ENCODE measurements around the gene PRRT3.

Gene PRRT3

DNA sequence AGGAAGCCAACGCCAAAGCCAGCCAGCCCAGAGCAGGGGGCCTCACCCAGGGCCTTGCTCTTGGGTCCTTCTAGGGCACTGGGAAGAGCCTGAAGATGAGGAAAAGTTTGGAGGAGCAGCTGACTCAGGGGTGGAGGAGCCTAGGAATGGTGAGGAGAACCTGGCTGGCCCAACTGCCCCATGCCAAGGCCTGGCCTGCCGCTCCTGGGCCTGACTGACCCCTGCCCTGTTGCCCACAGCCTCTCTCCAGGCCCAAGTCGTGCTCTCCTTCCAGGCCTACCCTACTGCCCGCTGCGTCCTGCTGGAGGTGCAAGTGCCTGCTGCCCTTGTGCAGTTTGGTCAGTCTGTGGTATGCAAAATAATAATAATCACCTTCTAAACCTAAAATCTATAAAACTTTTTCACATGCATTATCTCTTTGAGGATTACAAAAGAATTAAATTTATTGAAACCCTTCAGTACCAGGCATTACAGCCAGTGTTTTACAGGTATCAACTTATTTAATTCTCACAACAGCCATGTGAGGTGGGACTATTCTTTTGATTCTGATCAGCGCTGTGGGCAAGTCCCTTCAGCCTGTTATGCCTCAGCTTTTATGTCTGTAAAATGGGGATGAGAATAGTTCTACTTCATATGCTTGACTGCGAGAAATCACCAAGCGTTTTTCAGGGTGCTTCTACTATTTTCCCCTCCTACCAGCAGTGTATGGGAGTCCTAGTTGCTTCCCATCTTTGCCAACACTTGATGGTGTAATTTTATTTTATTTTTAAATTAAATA lies 33.8 kb downstream of the PRRT3 start:
- no peak overlapping the region for H3K27ac Mint-ChIP-seq
- no peak overlapping the region for H3K4me3 Mint-ChIP-seq
- peaks cover 5 to 6% of the 10 kb centered on the region in 2 donors for H3K4me1 Mint-ChIP-seq (ENCODE audit: low read depth in 2 of 2)
- no peaks in the 10 kb centered on the region for H3K36me3 Mint-ChIP-seq (ENCODE audit: insufficient read depth)
- H3K9me3 Mint-ChIP-seq: no peaks in the 10 kb centered on the region
- H3K27me3 Mint-ChIP-seq: peaks cover 11 to 13% of the 10 kb centered on the region in 2 donors
- DNase-seq (no peak), ATAC-seq (replicated peaks) (no peak)

DNA sequence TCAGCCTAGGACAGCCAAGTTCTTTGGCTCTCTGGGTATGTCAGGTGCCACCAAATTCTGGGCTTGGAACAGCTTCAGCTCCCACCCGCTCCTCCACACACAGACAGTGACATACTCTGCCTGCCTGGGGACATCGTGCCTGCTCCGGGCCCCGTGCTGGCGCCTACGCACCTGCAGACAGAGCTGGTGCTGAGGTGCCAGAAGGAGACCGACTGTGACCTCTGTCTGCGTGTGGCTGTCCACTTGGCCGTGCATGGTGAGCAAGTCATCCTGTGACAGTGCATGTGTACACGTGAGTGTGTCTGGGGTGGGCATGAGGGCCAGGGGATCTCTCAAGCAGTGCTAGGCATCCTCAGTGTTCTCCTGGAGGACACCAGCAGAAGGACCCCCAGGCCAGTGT lies 34.4 kb downstream of the PRRT3 start:
- DNase-seq: no peak
- no peaks in the 10 kb centered on the region for H3K36me3 Mint-ChIP-seq (ENCODE audit: insufficient read depth)
- no peak for ATAC-seq (replicated peaks)
- H3K4me3 Mint-ChIP-seq: no peak overlapping the region
- H3K9me3 Mint-ChIP-seq: no peaks in the 10 kb centered on the region
- H3K27ac Mint-ChIP-seq: no peak overlapping the region
- H3K4me1 Mint-ChIP-seq (ENCODE audit: low read depth in 2 of 2): peaks cover 5 to 6% of the 10 kb centered on the region in 2 donors
- H3K27me3 Mint-ChIP-seq: peaks cover 7 to 8% of the 10 kb centered on the region in 2 donors

DNA sequence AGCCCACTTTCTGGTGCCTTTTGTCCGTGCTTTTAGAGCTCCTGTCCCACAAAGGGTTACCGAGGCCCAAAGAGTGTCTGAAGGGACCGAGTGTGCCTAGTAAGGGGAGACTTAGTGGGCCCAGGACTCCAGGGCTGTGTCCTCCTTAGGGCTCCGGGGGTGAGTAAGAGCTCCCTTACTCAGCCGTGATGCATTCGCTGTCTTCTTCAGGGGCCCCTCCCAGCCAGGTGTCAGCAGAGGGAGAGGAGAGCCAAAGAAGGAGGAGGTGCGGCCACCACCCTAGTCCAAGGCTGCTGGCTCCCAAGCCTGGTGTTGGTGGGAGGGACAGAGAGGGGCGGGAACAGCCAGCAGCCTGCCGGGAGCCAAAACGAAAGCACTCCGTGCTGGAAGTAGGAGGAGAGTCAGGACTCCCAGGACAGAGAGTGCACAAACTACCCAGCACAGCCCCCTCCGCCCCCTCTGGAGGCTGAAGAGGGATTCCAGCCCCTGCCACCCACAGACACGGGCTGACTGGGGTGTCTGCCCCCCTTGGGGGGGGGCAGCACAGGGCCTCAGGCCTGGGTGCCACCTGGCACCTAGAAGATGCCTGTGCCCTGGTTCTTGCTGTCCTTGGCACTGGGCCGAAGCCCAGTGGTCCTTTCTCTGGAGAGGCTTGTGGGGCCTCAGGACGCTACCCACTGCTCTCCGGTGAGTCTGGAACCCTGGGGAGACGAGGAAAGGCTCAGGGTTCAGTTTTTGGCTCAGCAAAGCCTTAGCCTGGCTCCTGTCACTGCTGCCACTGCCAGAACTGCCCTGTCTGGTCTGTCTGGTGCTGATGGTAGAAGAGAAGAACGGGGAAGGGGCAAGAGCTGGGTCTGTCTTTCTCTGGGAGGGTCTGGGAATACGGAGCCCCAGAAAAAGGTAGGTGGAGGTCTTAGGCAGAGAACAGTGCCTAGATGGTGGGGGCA lies 35.2 kb downstream of the PRRT3 start, which contains the start of gene IL17RC:
Gene IL17RC, plus strand, starts transcription at position 365 of the 947 bp plus-strand sequence. Its CDS starts 218 bp downstream, at position 583.
- Mint-ChIP-seq H3K27ac (no peak within 1 kb of the TSS), H3K4me3 (peak within 1 kb of the TSS; percentile 73 to 77), H3K4me1 (ENCODE audit: low read depth in 2 of 2) (peaks cover 9 to 13% of the 10 kb centered on the region in 2 donors), H3K36me3 (ENCODE audit: insufficient read depth) (peaks cover 3% of the 10 kb centered on the region), H3K27me3 (no peaks in the 10 kb centered on the region), H3K9me3 (no peaks in the 10 kb centered on the region)
- no peak for DNase-seq
- no peak for ATAC-seq (replicated peaks)

DNA sequence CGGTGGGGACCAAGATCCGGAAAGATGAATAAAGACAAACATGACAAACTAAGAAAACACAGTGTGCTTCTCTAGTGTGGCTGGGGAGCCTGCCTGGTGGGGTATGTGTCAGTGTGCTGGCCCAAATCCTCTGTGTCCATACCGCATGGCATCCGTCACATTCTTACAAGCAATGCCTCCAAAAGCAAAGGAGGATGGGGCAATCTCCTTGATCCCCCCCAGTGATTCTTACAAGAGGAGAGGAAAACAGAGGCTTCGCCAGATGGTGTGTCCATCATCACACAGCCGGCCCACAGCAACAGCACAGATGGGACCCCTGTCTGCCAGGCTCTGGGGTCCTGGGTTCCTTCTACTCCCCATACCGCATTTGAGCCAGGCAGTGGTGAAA lies 35.9 kb downstream of the PRRT3 start:
- Mint-ChIP-seq H3K36me3 (ENCODE audit: insufficient read depth) (peaks cover 3% of the 10 kb centered on the region), H3K4me1 (ENCODE audit: low read depth in 2 of 2) (peaks cover 9 to 18% of the 10 kb centered on the region in 2 donors), H3K4me3 (peak overlapping the region; percentile 73 to 77), H3K27ac (no peak overlapping the region), H3K27me3 (no peaks in the 10 kb centered on the region), H3K9me3 (no peaks in the 10 kb centered on the region)
- ATAC-seq (replicated peaks): no peak
- no peak for DNase-seq

DNA sequence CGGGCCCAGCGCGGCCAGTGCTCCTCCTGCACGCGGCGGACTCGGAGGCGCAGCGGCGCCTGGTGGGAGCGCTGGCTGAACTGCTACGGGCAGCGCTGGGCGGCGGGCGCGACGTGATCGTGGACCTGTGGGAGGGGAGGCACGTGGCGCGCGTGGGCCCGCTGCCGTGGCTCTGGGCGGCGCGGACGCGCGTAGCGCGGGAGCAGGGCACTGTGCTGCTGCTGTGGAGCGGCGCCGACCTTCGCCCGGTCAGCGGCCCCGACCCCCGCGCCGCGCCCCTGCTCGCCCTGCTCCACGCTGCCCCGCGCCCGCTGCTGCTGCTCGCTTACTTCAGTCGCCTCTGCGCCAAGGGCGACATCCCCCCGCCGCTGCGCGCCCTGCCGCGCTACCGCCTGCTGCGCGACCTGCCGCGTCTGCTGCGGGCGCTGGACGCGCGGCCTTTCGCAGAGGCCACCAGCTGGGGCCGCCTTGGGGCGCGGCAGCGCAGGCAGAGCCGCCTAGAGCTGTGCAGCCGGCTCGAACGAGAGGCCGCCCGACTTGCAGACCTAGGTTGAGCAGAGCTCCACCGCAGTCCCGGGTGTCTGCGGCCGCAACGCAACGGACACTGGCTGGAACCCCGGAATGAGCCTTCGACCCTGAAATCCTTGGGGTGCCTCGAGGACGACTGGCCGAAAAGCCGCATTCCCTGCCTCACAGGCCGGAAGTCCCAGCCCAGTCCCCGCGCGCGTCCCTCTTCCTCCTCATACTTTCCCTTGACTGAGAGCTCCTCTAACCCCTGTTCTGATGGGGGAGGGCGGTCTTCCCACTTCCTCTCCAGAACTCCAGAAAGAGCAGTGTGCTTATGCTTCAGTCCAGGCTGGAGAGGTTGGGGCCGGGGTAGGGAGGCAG lies 36.7 kb downstream of the PRRT3 start:
- no peak for DNase-seq
- H3K9me3 Mint-ChIP-seq: no peaks in the 10 kb centered on the region
- peaks cover 3% of the 10 kb centered on the region for H3K36me3 Mint-ChIP-seq (ENCODE audit: insufficient read depth)
- H3K4me1 Mint-ChIP-seq (ENCODE audit: low read depth in 2 of 2): peaks cover 9 to 20% of the 10 kb centered on the region in 2 donors
- no peak overlapping the region for H3K27ac Mint-ChIP-seq
- ATAC-seq (replicated peaks): peak; percentile 50
- H3K27me3 Mint-ChIP-seq: no peaks in the 10 kb centered on the region
- peak overlapping the region; percentile 73 to 77 for H3K4me3 Mint-ChIP-seq

DNA sequence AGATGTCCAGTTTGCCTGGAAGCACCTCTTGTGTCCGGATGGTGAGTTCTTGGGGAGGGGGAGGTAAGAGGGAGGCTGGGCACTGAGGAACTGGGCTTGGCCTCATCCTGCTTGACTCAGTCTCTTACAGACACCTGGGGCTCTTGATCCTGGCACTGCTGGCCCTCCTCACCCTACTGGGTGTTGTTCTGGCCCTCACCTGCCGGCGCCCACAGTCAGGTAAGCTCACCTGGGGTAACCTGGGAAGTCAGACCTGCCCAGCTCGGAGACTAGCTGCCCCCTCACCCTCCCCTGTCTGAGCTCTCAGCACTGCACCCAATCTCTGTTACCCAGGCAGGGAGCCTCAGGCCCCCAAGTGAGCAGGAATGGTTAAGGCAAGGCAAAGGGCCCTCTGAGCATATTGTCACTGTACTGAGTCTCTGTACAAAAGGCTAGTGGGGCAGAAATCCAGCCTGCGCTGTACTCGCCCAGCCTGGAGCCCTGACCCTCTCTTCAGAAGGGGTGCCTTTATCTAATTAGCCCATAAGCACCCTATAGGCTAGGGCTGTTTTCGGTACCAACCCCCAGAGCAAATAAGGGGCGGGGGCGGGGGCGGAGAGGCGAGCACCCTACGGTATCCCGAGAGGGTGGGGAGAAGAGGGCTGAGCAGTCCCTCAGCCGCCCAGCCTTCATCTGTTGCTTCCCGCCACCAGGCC lies 37.5 kb downstream of the PRRT3 start:
- Mint-ChIP-seq H3K4me3 (peak overlapping the region; percentile 73 to 77), H3K27me3 (no peaks in the 10 kb centered on the region), H3K27ac (no peak overlapping the region), H3K4me1 (ENCODE audit: low read depth in 2 of 2) (peaks cover 9 to 20% of the 10 kb centered on the region in 2 donors), H3K9me3 (no peaks in the 10 kb centered on the region), H3K36me3 (ENCODE audit: insufficient read depth) (peaks cover 3% of the 10 kb centered on the region)
- DNase-seq (no peak), ATAC-seq (replicated peaks) (no peak)

DNA sequence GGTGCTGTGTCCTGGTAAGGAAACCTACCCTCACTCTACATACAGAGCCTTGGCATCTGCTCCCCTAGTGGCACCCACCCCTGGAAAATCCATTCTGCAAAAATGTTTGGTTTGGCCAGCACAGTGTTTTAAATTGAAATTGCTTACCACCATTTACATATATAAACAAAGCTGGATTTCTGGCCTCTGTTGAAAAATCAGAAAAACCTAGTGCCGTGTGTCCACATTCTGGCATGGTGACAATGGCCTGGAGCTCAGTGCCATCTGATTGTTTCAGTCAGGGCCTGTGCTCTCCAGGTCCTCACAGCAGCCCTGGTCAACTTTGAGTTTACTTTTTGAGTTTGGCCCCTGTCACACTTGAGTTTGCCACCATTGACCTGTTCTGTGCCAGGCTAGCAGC lies 38.2 kb downstream of the PRRT3 start:
- H3K4me1 Mint-ChIP-seq (ENCODE audit: low read depth in 2 of 2): peaks cover 9 to 20% of the 10 kb centered on the region in 2 donors
- DNase-seq (no peak), ATAC-seq (replicated peaks) (no peak)
- no peaks in the 10 kb centered on the region for H3K9me3 Mint-ChIP-seq
- peaks cover 3% of the 10 kb centered on the region for H3K36me3 Mint-ChIP-seq (ENCODE audit: insufficient read depth)
- no peak overlapping the region for H3K27ac Mint-ChIP-seq
- no peaks in the 10 kb centered on the region for H3K27me3 Mint-ChIP-seq
- no peak overlapping the region for H3K4me3 Mint-ChIP-seq

DNA sequence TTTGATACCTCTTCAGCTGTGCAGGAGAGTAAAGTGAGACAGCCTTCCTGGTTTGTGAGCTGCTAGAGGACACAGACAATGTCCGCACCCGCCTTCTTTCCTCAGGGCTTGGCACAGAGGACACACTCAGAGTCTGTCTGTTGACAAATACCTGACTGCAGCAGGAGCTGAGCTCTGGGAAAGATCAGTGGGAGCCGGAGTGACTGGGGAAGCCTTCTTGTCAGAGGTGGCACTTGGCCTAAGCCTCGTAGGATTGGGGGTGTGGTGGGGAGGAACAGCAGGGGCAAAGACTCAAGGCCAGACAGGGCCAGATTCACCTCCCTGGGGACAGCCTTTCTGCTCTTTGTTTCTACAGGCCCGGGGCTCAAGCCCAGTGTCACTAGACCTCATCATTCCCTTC lies 38.6 kb downstream of the PRRT3 start:
- Mint-ChIP-seq H3K36me3 (ENCODE audit: insufficient read depth) (peaks cover 3% of the 10 kb centered on the region), H3K9me3 (no peaks in the 10 kb centered on the region), H3K27me3 (no peaks in the 10 kb centered on the region), H3K4me1 (ENCODE audit: low read depth in 2 of 2) (peaks cover 9 to 20% of the 10 kb centered on the region in 2 donors), H3K4me3 (no peak overlapping the region), H3K27ac (no peak overlapping the region)
- ATAC-seq (replicated peaks): no peak
- DNase-seq: no peak

DNA sequence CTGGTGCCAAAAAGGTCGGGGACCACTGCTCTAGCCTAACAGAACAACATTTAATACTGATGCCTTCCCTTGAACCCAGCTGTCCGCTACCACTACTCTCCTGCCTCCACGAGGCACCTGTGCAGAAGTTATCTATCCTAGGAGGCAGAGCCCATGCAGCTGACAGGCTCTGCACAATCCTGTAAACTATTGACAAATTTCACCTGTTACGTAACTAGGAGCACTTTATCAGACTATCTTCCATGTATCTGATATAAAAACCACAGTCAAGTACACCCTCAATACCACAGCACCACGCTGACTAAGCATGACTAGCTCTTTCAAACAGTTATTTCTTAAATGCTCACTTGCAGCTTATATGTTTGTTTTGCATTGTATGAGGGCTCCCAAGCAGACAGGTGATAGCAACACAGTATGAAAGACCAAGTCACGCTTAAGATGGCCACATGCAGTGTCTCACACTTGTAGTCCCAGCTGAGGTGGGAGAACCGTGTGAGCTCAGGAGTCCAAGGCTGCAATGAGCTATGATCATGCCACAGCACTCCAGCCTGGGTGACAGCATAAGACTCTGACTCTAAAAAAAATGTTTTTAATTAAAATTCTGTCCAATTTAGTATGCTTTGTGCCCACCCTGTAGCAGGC lies 39.8 kb downstream of the PRRT3 start:
- peak overlapping the region in 1 of 2 donors; percentile 66 for H3K27ac Mint-ChIP-seq
- peaks cover 9 to 20% of the 10 kb centered on the region in 2 donors for H3K4me1 Mint-ChIP-seq (ENCODE audit: low read depth in 2 of 2)
- H3K36me3 Mint-ChIP-seq (ENCODE audit: insufficient read depth): peaks cover 6% of the 10 kb centered on the region
- H3K27me3 Mint-ChIP-seq: no peaks in the 10 kb centered on the region
- H3K4me3 Mint-ChIP-seq: peak overlapping the region in 1 of 2 donors; percentile 36
- H3K9me3 Mint-ChIP-seq: no peaks in the 10 kb centered on the region
- ATAC-seq (replicated peaks) (peak; percentile 63), DNase-seq (no peak)

DNA sequence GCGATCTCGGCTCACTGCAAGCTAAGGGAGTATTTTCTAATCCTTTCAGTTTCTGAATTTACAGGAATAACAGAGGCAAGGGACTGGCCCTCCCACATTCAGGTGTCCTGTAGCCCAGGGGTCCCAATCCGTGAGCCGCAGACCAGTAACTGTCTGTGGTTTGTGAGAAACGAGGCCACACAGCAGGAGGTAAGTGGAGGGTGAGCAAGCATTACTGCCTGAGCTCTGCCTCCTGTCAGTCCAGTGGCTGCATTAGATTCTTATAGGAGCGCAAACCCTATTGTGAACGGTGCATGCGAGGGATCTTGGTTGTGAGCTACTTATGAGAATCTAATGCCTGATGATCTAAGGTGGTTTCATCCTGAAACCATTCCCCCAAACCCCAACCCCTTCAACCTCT lies 40.3 kb downstream of the PRRT3 start:
- peaks cover 6% of the 10 kb centered on the region for H3K36me3 Mint-ChIP-seq (ENCODE audit: insufficient read depth)
- ATAC-seq (replicated peaks): no peak
- no peaks in the 10 kb centered on the region for H3K9me3 Mint-ChIP-seq
- peaks cover 9 to 18% of the 10 kb centered on the region in 2 donors for H3K4me1 Mint-ChIP-seq (ENCODE audit: low read depth in 2 of 2)
- peak overlapping the region in 1 of 2 donors; percentile 36 for H3K4me3 Mint-ChIP-seq
- no peak for DNase-seq
- H3K27me3 Mint-ChIP-seq: no peaks in the 10 kb centered on the region
- peak overlapping the region in 1 of 2 donors; percentile 66 for H3K27ac Mint-ChIP-seq

DNA sequence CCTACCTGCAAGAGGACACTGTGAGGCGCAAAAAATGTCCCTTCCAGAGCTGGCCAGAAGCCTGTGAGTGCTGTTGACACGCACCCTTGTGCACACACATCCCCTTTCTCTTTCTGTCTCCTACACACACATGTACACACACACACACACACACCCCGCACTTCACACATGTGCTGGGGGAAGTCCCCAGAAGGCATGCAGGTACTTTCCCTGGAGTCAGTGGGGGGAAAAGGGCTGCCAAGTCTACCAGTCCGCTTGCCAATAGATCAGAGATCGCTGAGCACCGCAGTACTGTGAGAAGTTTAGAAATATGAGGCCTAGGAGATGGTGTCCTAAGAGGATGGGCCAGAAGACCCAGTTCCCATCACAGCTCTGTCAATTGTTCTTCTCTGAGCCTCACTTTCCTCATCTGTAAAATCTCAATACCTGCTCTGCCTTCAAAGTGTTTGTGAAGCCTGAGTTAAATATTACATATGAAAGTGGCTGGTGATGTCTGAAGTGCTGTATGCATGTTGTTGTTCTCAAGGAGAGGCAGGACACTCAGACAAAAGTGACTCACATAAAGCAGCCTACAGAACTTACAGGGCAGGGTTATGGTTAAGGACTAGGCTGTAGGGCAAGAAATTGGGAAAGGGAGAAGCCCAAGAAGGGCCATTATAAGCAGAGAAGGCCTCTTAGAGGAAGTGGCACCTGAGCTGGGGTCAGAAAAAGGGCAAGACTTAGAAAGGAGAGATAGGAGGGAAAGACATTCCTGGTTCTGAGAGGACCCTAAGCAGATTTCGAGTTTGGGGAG lies 42.8 kb downstream of the PRRT3 start:
- ATAC-seq (replicated peaks) (no peak), DNase-seq (no peak)
- H3K4me1 Mint-ChIP-seq (ENCODE audit: low read depth in 2 of 2): peaks cover 4 to 13% of the 10 kb centered on the region in 2 donors
- H3K36me3 Mint-ChIP-seq (ENCODE audit: insufficient read depth): peaks cover 9% of the 10 kb centered on the region
- no peak overlapping the region for H3K4me3 Mint-ChIP-seq
- H3K27me3 Mint-ChIP-seq: no peaks in the 10 kb centered on the region
- peak overlapping the region in 1 of 2 donors; percentile 4 for H3K27ac Mint-ChIP-seq
- no peaks in the 10 kb centered on the region for H3K9me3 Mint-ChIP-seq
